NCI-H2196 (cell line): ENCODE data around the gene ADCY5.

ENCODE experiments used
- DNase-seq: peaks from one replicate; lab custom pipeline; 2025; ENCODE audit not compliant: unreplicated experiment; lab: John Stamatoyannopoulos, UW

Gene ADCY5

DNA sequence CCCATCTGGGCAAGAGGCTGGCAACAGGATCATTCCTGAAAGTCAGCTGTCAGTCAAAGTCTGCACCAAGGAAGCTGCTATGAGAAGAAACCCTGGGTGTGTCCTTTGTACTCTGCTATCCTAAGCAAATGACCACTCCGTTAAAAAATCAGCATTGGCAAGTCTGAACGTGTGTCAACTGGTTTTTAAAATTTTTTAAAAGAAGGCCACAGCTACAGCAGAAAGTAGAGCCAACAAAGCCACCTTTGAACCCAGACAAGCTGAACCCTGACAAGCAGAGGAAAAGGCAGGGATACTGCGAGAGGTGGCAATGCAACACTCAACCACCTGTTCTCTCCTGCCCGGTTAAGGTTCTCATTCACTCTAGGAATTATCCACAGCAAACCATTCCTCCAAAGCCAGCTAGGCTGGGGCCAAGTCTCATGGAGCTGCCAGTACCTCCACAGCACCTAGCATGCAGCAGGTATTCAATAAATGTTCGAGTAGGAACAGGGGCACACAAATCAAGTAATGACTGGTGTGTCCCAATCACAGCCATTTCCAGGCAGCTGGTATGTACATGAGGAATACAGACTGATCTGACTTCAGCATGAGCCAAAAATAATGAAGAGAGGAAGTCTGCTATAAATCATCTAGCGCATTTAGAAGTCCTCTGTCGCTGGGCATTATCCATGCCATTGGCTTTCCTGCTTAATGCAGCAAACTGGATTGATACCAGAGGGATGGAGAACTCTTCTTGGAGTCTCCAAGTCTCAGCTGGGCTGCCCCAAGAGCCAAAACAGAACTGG, 76.0 kb downstream of the ADCY5 start:
- no peak for DNase-seq

DNA sequence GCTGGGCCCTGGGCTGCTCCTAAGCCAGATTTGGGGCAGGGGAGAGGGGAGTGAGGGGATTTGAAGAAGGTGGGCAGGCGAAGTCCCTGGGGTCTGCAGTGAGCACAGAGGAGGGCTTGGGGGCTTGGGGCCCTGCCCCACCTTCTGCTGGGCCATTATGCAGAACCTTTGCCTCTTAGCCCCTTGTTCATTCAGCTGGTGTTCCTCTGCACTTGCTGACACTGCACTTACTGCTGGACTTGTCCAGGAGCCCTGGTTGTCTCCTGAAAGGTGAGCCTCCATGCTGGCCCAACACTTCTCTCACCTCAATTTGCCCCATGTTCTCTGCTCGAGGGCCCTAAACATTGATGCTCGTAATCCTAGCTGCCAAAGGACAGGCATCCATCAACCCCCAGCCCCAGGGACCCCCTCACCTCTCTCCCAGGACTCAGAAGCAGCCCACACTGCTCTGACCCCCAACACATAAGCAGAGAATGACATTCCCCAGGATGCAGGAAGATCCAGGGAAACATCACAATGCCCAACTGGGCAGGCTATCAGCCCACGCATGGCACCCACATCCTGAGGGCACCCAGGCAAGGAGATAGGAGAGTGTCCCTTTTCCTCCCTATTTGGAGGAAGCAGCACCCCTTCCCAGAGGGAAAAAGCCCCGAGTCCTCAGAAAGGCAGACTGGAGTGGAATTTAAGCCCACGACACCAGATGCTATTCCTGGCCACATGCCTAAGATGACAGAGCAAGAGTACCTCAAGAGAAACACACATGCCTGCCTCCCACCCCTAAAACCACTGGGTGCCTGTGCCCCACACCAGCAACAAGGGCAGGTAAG, 76.8 kb downstream of the ADCY5 start:
- DNase-seq = no peak

DNA sequence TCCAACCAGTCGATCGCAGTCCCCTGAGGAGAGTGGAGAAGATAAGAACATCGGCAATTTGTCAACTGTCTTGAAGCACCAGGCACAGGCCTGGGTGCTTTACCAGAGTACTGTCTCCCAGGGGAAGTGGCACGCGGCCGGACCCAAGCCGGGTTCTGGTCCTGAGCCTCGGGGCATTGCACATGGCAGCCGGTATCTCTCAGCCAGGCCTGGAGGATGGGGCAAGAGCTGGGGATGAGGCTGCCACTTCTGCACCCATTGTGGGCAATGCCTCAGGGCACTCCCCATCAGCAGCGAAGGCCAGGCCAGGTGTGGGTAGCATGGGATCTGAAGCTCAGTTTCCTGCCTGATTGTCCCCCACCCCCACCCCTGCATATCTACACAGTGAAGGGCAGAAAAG, 77.5 kb downstream of the ADCY5 start:
- DNase-seq = no peak

DNA sequence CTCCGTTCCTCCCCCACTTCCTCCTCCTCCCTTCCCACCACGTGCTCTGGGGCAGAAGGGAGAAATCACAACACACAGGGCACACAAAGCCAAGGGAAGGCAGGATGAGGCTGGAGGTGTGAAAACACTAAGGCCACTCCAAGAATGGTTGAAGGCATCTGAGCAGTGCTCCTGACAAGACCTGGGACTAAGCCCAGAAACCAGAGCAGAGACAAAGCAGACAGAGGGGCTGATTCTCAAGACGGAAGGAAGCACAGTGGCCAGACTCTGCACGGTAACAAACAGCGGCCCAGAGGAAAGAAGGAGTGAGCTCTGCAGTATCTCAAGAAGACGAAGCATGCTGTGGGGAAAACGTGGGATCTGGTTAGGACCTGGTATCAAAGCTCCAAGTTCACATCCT, 78.1 kb downstream of the ADCY5 start:
- no peak for DNase-seq

DNA sequence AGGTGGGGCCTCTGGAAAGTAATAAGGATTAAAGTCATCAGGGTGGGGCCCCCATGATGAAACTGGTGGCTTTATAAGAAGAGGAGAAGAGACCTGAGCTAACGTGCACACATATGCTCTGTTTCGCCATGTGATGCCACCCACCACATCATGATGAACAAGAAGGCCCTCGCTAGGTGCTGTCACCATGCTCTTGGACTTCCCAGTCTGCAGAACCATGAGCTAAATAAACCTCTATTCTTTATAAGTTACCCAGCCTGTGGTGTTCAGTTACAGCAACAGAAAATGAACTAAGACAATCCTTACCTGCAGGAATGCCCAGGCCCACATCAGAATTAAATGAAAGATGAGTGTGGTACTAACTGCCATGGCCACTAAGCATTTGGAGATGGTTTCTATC, 79.8 kb downstream of the ADCY5 start:
- DNase-seq = no peak

GRCh38 chr3:123367467-123368154, 81.3 kb downstream of the ADCY5 start:
- no peak for DNase-seq

- DNase-seq = no peak
These were observed 83.3 kb downstream of the ADCY5 start for GRCh38 chr3:123365450-123366143.

GRCh38 chr3:123361071-123361470, 87.8 kb downstream of the ADCY5 start:
- no peak for DNase-seq

DNA sequence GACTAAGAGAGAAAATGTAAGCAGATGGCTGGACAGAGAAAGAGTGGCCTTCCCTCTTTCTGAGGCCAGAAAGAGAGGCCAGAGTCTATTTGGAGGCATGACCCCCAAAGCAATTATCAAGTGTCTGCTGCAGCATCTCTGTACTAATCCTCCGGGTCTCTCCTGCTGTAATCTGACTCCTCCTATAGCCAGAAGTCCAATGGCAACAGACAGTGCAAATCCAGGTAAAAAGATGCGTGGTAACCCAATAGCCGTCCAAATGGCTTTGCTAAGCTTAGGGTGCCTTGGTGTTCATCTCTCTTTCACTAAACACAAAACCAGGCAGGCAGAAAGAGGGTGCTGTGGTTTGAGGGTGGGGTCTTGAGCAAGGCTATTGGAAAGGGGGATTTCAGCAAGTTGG, 91.6 kb downstream of the ADCY5 start:
- no peak for DNase-seq

GRCh38 chr3:123353850-123354233, 95.0 kb downstream of the ADCY5 start:
- DNase-seq = no peak

DNA sequence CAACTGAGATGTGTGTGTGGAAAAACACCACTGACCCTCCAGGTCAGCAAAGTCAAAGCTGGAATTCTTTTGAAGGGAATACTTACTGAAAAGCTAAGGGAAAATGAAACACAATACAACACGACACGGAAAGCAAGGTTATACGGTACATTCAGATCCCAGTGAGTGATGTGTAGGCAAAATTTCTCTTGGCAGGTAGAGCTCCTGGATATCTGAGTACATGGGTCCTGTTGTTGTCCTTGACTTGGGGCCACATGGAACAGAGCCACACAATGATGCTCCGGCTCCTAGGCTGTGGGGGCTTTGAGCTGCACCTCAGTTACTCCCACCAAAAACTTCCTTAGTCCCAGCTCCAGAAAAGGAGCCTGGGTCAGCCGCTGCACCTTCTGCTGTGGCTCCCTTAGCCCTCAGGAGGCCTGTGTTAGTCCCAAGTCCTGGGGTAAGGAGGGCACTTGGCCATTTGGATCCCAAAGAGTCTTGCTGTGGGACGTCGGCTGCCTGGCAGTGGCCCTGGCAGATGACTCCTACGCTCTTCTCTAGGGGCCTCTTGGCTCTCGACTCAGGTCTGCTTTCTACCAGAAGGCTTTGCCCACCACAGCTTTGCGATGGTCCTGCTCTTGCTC, 95.6 kb downstream of the ADCY5 start:
- DNase-seq = no peak

GRCh38 chr3:123352134-123352554, 96.7 kb downstream of the ADCY5 start:
- no peak for DNase-seq

DNA sequence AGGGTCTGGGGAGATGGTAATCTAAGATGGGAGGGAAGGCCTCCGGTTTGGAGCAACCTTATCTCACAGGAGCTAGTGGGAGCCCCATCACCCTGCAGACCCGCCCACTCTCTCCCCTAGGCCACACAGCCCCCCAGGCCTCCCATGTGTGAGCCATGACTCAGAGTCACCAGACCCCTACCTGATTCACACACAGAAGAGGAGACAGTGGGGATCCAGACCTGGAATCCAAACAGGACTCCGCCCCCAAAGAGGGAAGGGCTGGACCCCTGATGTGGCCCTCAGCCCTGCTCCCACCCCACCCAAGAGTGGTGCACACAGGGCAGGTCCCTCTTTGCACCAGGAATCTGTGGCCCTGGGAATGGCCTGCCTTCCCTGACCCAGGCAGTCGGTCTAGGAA, 97.4 kb downstream of the ADCY5 start:
- DNase-seq = no peak

GRCh38 chr3:123350971-123351370, 97.9 kb downstream of the ADCY5 start:
- DNase-seq = no peak

DNA sequence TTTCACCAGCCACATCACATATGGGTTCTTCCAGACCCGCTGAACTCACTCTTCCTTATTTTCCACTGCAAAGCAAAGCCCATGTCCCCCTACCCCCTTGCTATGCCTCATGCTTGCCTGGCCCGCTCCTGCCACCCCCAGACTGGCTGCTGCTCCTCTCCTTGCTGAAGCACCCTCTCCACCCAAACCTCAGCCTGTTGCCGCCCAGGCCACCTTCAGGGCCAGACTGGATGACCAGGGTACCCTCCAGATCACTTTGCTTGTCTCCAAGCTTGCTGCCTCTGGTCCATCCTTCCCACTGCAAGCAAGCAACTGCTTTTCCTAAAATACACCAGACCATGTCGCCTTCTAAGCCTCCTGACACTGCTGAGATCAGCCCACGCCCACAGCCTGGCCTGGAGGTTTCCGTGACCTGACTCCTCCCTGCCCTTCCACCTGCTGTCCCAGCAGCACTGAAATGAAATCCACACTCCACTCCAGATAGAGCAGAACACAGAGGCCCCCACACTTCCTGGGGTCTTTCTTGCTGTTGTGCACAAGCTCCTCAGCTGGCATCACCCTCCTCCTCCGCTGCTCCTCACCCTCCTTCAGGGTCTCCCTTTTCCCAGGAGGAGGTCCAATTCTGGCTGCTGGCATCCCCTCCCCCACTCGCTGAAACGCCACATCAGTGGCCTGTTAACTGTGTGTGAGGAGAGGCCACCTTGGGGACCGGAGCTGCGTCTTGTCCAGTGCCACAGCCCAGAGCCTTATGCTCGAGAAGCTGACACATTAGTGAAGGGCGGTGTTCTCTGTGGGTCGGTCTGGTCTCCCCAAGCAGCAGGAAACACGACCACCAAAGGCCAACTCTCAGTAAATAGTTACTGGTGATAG, 99.1 kb downstream of the ADCY5 start:
- no peak for DNase-seq

GRCh38 chr3:123349201-123349535, 99.7 kb downstream of the ADCY5 start:
- DNase-seq = no peak

- DNase-seq = no peak
These were observed 100.3 kb downstream of the ADCY5 start for GRCh38 chr3:123348471-123349200.

DNA sequence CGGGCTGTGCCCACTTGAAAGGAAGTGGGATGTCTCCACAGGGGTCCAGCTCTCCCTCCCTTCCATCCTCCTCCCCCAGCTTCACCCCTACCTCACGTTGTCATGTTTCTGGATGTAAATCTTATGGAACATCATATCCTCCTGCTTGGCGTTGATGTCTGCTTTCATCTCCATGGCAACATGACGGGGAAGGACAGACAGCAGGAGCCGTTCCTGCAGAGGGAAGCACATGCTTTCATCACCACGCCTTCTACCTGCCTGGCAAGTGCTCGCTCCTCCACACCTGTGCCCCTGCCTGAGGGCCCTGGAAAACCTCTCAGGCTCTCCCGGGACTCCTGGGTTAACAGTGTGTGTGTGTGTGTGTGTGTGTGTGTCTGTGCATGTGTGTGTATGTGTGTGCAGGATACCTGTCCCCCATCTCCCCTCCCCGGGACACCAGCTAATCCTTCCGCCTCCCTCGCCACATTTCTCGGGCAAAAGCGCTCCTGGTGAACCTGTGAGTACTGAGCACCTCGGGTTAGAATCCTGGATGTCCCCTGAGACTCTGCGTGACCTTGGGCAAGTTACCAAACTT, 101.1 kb downstream of the ADCY5 start:
- peak; percentile 32 for DNase-seq

DNA sequence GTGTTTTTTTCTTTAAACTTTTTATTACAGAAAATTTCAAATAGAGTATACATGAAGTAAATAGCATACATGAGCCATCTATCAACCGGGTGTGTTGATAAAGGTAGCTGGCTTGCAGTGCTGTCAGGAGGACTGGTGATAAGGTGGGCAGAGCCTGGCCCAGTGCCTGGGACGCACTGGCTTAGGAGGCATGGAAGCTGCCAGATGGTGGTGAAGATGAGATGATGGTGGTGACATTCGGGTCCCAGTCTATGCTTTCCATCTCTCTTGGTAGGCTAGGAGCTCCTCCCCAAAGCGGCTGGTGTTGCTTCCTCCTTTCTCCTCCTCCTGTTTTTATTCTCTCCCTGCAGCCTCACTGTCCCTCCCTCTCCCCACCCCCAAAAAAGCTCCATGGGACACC, 101.7 kb downstream of the ADCY5 start:
- no peak for DNase-seq
